Measurements from ENCODE around the gene FMN1.
A peak's percentile ranks its signal among the peaks of the same experiment; 100 is the strongest.

Gene FMN1

DNA sequence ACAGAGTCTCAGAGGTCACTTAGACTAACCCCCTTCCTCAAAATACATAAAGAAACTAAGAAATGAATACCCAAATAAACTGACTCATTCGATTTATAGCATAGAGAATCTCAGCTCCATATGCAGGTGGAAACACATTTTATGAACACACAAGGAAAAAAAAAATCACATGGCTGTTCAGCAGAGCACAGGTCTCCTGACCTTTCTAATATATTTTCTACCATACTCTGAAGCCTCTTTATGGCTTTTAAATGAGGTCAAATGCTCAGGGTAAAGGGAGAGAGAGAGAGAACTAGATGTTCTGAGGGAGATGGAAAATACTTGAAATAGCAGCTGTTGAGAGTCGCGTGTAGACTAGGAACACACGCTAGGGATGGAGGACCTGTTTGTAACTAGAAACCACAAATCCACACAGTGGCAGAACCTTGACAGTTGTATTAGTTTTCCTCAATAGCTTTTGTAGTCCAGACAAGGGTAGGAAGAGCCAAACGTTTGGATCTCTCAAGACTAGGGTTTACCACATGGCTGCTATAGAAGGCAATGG is 165.3 kb downstream of the FMN1 start:
- no peak for DNase-seq (ENCODE audit: low spot score)
- in situ Hi-C loops (cut with MboI; ENCODE audit: low sequenced_read_pairs, unreplicated experiment), result no loop called here
- no peak for TF ChIP-seq CTCF (IDR thresholded peaks at IDR 0.05; ENCODE audit: borderline replicate concordance, control extremely low read depth, extremely low read depth, insufficient read depth, missing control alignments)

DNA sequence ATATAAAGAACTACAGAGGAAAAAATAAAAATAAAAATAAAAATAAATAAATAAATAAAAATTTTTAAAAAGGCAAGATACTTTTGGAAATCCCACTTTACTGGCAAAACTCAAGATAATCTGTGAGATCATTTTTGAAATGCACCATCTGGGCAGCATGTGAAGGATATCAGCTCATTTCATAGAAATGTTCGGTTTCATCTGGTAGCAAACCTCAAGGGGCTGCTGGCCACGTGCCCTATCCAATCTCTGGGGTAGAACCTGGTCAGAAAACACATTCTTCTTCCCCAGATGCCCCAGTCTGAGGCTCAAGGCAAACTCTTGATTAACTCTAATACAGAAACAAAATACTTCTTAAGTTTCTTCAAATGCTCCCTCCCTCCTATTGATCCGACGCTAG is 166.0 kb downstream of the FMN1 start:
- DNase-seq (ENCODE audit: low spot score), result no peak
- in situ Hi-C loops (cut with MboI; ENCODE audit: low sequenced_read_pairs, unreplicated experiment), result no loop called here
- TF ChIP-seq CTCF (IDR thresholded peaks at IDR 0.05; ENCODE audit: borderline replicate concordance, control extremely low read depth, extremely low read depth, insufficient read depth, missing control alignments), result no peak

DNA sequence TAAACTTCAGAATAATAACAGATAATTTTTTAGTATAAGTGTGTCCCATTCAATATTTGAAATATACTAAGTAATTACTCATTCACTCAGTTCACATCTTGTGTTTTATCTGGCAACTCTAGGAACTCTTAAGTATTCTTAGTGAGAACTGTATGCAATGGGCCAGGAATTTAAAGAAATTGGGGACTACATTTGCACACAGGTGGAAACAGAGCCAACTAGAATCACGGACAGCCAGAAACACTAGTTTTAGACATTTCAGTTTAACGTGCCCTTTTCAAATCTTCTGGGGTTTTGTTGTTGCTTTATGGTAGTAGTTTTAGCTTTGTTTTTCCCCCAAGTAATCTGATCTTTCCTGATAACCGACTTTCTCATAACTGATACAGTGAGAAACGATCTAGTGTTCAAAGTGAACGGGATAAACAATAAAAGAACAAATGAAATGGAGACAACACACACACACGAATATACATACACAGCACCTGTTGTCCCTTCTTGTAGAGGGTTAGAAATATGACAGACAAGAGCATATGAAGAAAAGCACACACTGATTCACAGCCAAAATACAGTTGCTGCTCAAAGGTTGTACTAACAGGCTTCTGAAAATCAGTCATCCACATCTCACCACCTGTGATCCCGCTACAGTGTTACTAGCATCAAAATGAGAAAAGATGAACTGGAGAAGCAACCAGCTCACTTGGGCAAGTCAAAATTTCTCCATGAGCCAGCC is 167.0 kb downstream of the FMN1 start:
- in situ Hi-C loops (cut with MboI; ENCODE audit: low sequenced_read_pairs, unreplicated experiment), result no loop called here
- DNase-seq (ENCODE audit: low spot score), result no peak
- no peak for TF ChIP-seq CTCF (IDR thresholded peaks at IDR 0.05; ENCODE audit: borderline replicate concordance, control extremely low read depth, extremely low read depth, insufficient read depth, missing control alignments)

DNA sequence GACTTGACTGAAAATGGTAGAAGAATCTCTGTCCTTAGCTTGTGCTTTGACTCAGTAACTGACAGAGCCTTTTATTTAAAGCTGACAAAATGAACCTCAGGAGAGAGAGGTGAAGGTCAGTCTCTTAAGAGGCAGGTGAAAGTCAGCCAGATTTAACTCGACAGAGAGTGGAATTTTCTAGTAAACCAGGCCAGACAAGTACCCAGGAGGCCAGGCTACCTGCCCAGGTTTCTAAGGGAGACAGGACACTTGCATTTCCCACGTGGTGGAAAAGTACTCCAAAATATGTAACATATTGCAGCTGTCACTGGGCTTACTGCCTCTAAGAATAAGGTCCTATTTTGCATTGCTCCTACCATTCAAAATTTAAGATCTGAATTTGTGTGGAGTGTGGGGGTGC is 167.9 kb downstream of the FMN1 start:
- in situ Hi-C loops (cut with MboI; ENCODE audit: low sequenced_read_pairs, unreplicated experiment), result no loop called here
- no peak for DNase-seq (ENCODE audit: low spot score)
- no peak for TF ChIP-seq CTCF (IDR thresholded peaks at IDR 0.05; ENCODE audit: borderline replicate concordance, control extremely low read depth, extremely low read depth, insufficient read depth, missing control alignments)

- in situ Hi-C loops (cut with MboI; ENCODE audit: low sequenced_read_pairs, unreplicated experiment), result no loop called here
- no peak for TF ChIP-seq CTCF (IDR thresholded peaks at IDR 0.05; ENCODE audit: borderline replicate concordance, control extremely low read depth, extremely low read depth, insufficient read depth, missing control alignments)
- no peak for DNase-seq (ENCODE audit: low spot score)
Measured at GRCh38 chr15:33022629-33023028, 171.9 kb downstream of the FMN1 start.

DNA sequence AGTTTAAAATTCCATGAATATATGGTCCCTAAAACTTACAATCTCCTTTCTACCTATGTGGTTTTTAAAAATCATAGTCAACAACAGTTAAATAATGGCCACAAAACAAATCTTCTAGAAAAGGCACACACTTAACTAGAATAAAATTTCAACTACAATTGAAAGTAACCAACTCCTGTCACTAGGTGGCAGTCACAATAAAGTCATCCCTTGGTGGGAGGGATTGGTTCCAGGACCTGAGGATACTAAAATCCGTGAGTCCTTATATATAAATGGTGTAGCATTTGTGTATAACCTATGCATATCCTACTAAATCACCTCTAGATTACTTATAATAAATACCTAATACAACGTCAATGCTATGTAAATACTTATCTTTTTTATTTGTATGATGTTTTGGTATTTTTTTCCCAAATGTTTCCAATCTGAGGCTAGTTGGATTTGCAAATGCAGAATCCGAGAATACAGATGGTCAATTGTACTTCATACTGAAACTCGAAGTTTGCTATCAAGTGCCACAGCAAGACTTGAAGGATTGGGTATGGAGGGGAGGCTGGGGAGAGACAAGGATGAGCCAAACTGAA is 172.6 kb downstream of the FMN1 start:
- in situ Hi-C loops (cut with MboI; ENCODE audit: low sequenced_read_pairs, unreplicated experiment), result no loop called here
- peak; percentile 50 for TF ChIP-seq CTCF (IDR thresholded peaks at IDR 0.05; ENCODE audit: borderline replicate concordance, control extremely low read depth, extremely low read depth, insufficient read depth, missing control alignments)
- DNase-seq (ENCODE audit: low spot score), result peak; percentile 59
